ENCODE results near the gene DNAJA4.

DNAJA4 gene

GRCh38 chr15:78313383-78313782 is 49.0 kb downstream of the DNAJA4 start:
- Histone ChIP-seq H3K27ac (ENCODE audit: low read length) (no peak overlapping the region), H3K4me3 (ENCODE audit: low read length) (no peak overlapping the region), H3K27me3 (ENCODE audit: control insufficient read depth, insufficient read depth, low read length) (no peaks in the 10 kb centered on the region), H3K4me1 (ENCODE audit: control insufficient read depth, insufficient read depth, low read length) (peaks cover 6% of the 10 kb centered on the region), H3K36me3 (ENCODE audit: control insufficient read depth, insufficient read depth, low read length) (no peaks in the 10 kb centered on the region), H3K9me3 (ENCODE audit: control insufficient read depth, insufficient read depth, low read length) (no peaks in the 10 kb centered on the region)
- no CpG with 5 or more reads among the region's 8 CpGs for WGBS (ENCODE audit: insufficient coverage, insufficient read length)
- no peak for DNase-seq (ENCODE audit: low read depth, low spot score)

- Histone ChIP-seq H3K4me1 (ENCODE audit: control insufficient read depth, insufficient read depth, low read length) (peaks cover 6% of the 10 kb centered on the region), H3K27me3 (ENCODE audit: control insufficient read depth, insufficient read depth, low read length) (no peaks in the 10 kb centered on the region), H3K4me3 (ENCODE audit: low read length) (no peak overlapping the region), H3K27ac (ENCODE audit: low read length) (no peak overlapping the region), H3K36me3 (ENCODE audit: control insufficient read depth, insufficient read depth, low read length) (no peaks in the 10 kb centered on the region), H3K9me3 (ENCODE audit: control insufficient read depth, insufficient read depth, low read length) (no peaks in the 10 kb centered on the region)
- no CpG with 5 or more reads among the region's 7 CpGs for WGBS (ENCODE audit: insufficient coverage, insufficient read length)
- DNase-seq (ENCODE audit: low read depth, low spot score): no peak
Observed at GRCh38 chr15:78314181-78314581, 49.8 kb downstream of the DNAJA4 start.

- no peaks in the 10 kb centered on the region for H3K36me3 ChIP-seq (ENCODE audit: control insufficient read depth, insufficient read depth, low read length)
- H3K27me3 ChIP-seq (ENCODE audit: control insufficient read depth, insufficient read depth, low read length): no peaks in the 10 kb centered on the region
- no peak overlapping the region for H3K27ac ChIP-seq (ENCODE audit: low read length)
- no peaks in the 10 kb centered on the region for H3K9me3 ChIP-seq (ENCODE audit: control insufficient read depth, insufficient read depth, low read length)
- peaks cover 6% of the 10 kb centered on the region for H3K4me1 ChIP-seq (ENCODE audit: control insufficient read depth, insufficient read depth, low read length)
- whole genome bisulfite sequencing (ENCODE audit: insufficient coverage, insufficient read length): no CpG with 5 or more reads among the region's 7 CpGs
- H3K4me3 ChIP-seq (ENCODE audit: low read length): no peak overlapping the region
- peak; percentile 48 for DNase-seq (ENCODE audit: low read depth, low spot score)
Observed at GRCh38 chr15:78315686-78316282, 51.4 kb downstream of the DNAJA4 start.

- no CpG with 5 or more reads among the region's 17 CpGs for WGBS (ENCODE audit: insufficient coverage, insufficient read length)
- H3K4me3 ChIP-seq (ENCODE audit: low read length): no peak overlapping the region
- peaks cover 6% of the 10 kb centered on the region for H3K4me1 ChIP-seq (ENCODE audit: control insufficient read depth, insufficient read depth, low read length)
- DNase-seq (ENCODE audit: low read depth, low spot score): no peak
- no peaks in the 10 kb centered on the region for H3K36me3 ChIP-seq (ENCODE audit: control insufficient read depth, insufficient read depth, low read length)
- no peak overlapping the region for H3K27ac ChIP-seq (ENCODE audit: low read length)
- no peaks in the 10 kb centered on the region for H3K27me3 ChIP-seq (ENCODE audit: control insufficient read depth, insufficient read depth, low read length)
- no peaks in the 10 kb centered on the region for H3K9me3 ChIP-seq (ENCODE audit: control insufficient read depth, insufficient read depth, low read length)
Observed at GRCh38 chr15:78316283-78317083, 52.1 kb downstream of the DNAJA4 start.

GRCh38 chr15:78317145-78317836 is 52.9 kb downstream of the DNAJA4 start:
- H3K27ac ChIP-seq (ENCODE audit: low read length): no peak overlapping the region
- H3K36me3 ChIP-seq (ENCODE audit: control insufficient read depth, insufficient read depth, low read length): no peaks in the 10 kb centered on the region
- no CpG with 5 or more reads among the region's 8 CpGs for WGBS (ENCODE audit: insufficient coverage, insufficient read length)
- H3K9me3 ChIP-seq (ENCODE audit: control insufficient read depth, insufficient read depth, low read length): no peaks in the 10 kb centered on the region
- DNase-seq (ENCODE audit: low read depth, low spot score): no peak
- no peak overlapping the region for H3K4me3 ChIP-seq (ENCODE audit: low read length)
- no peaks in the 10 kb centered on the region for H3K27me3 ChIP-seq (ENCODE audit: control insufficient read depth, insufficient read depth, low read length)
- peaks cover 12% of the 10 kb centered on the region for H3K4me1 ChIP-seq (ENCODE audit: control insufficient read depth, insufficient read depth, low read length)

GRCh38 chr15:78319588-78319987 is 55.2 kb downstream of the DNAJA4 start:
- no peaks in the 10 kb centered on the region for H3K27me3 ChIP-seq (ENCODE audit: control insufficient read depth, insufficient read depth, low read length)
- no peak for DNase-seq (ENCODE audit: low read depth, low spot score)
- H3K36me3 ChIP-seq (ENCODE audit: control insufficient read depth, insufficient read depth, low read length): no peaks in the 10 kb centered on the region
- H3K9me3 ChIP-seq (ENCODE audit: control insufficient read depth, insufficient read depth, low read length): no peaks in the 10 kb centered on the region
- WGBS (ENCODE audit: insufficient coverage, insufficient read length): no CpG with 5 or more reads among the region's 10 CpGs
- H3K4me1 ChIP-seq (ENCODE audit: control insufficient read depth, insufficient read depth, low read length): peaks cover 12% of the 10 kb centered on the region
- no peak overlapping the region for H3K27ac ChIP-seq (ENCODE audit: low read length)
- H3K4me3 ChIP-seq (ENCODE audit: low read length): no peak overlapping the region

GRCh38 chr15:78320183-78320582 is 55.8 kb downstream of the DNAJA4 start:
- no peaks in the 10 kb centered on the region for H3K27me3 ChIP-seq (ENCODE audit: control insufficient read depth, insufficient read depth, low read length)
- DNase-seq (ENCODE audit: low read depth, low spot score): no peak
- peaks cover 12% of the 10 kb centered on the region for H3K4me1 ChIP-seq (ENCODE audit: control insufficient read depth, insufficient read depth, low read length)
- H3K36me3 ChIP-seq (ENCODE audit: control insufficient read depth, insufficient read depth, low read length): no peaks in the 10 kb centered on the region
- no CpG with 5 or more reads among the region's 5 CpGs for WGBS (ENCODE audit: insufficient coverage, insufficient read length)
- no peaks in the 10 kb centered on the region for H3K9me3 ChIP-seq (ENCODE audit: control insufficient read depth, insufficient read depth, low read length)
- H3K27ac ChIP-seq (ENCODE audit: low read length): no peak overlapping the region
- no peak overlapping the region for H3K4me3 ChIP-seq (ENCODE audit: low read length)

- Histone ChIP-seq H3K27ac (ENCODE audit: low read length) (no peak overlapping the region), H3K9me3 (ENCODE audit: control insufficient read depth, insufficient read depth, low read length) (no peaks in the 10 kb centered on the region), H3K4me1 (ENCODE audit: control insufficient read depth, insufficient read depth, low read length) (peaks cover 12% of the 10 kb centered on the region), H3K27me3 (ENCODE audit: control insufficient read depth, insufficient read depth, low read length) (no peaks in the 10 kb centered on the region), H3K4me3 (ENCODE audit: low read length) (no peak overlapping the region), H3K36me3 (ENCODE audit: control insufficient read depth, insufficient read depth, low read length) (no peaks in the 10 kb centered on the region)
- DNase-seq (ENCODE audit: low read depth, low spot score): no peak
- WGBS (ENCODE audit: insufficient coverage, insufficient read length): no CpG with 5 or more reads among the region's 17 CpGs
Observed at GRCh38 chr15:78321041-78321570, 56.7 kb downstream of the DNAJA4 start.

- no peaks in the 10 kb centered on the region for H3K9me3 ChIP-seq (ENCODE audit: control insufficient read depth, insufficient read depth, low read length)
- H3K27ac ChIP-seq (ENCODE audit: low read length): no peak overlapping the region
- H3K27me3 ChIP-seq (ENCODE audit: control insufficient read depth, insufficient read depth, low read length): no peaks in the 10 kb centered on the region
- DNase-seq (ENCODE audit: low read depth, low spot score): no peak
- H3K4me3 ChIP-seq (ENCODE audit: low read length): no peak overlapping the region
- no peaks in the 10 kb centered on the region for H3K36me3 ChIP-seq (ENCODE audit: control insufficient read depth, insufficient read depth, low read length)
- WGBS (ENCODE audit: insufficient coverage, insufficient read length): no CpG with 5 or more reads among the region's 4 CpGs
- H3K4me1 ChIP-seq (ENCODE audit: control insufficient read depth, insufficient read depth, low read length): peaks cover 10% of the 10 kb centered on the region
Observed at GRCh38 chr15:78321786-78322185, 57.4 kb downstream of the DNAJA4 start.

- no peak overlapping the region for H3K27ac ChIP-seq (ENCODE audit: low read length)
- DNase-seq (ENCODE audit: low read depth, low spot score): no peak
- no peaks in the 10 kb centered on the region for H3K36me3 ChIP-seq (ENCODE audit: control insufficient read depth, insufficient read depth, low read length)
- no peaks in the 10 kb centered on the region for H3K9me3 ChIP-seq (ENCODE audit: control insufficient read depth, insufficient read depth, low read length)
- WGBS (ENCODE audit: insufficient coverage, insufficient read length): no CpG with 5 or more reads among the region's 15 CpGs
- no peak overlapping the region for H3K4me3 ChIP-seq (ENCODE audit: low read length)
- peaks cover 10% of the 10 kb centered on the region for H3K4me1 ChIP-seq (ENCODE audit: control insufficient read depth, insufficient read depth, low read length)
- no peaks in the 10 kb centered on the region for H3K27me3 ChIP-seq (ENCODE audit: control insufficient read depth, insufficient read depth, low read length)
Observed at GRCh38 chr15:78322243-78322642, 57.9 kb downstream of the DNAJA4 start.

Data from iPS DF 6.9 (cell line).